Memory B cell (primary cell): ENCODE results near the gene MRGPRD.
"Not testable (repeated sequence)": the region's sequence is repeated elsewhere in the genome, so short reads cannot be mapped to it uniquely, and the experiment has no call there.

Source experiments
- ATAC-seq: fragments of 150-1000 bp; cut with Tn5 transposase; 2 replicates; pipeline ENCODE4 v1.10.0; 2021; ENCODE audit warnings: low read depth, mild to moderate bottlenecking, moderate library complexity
- DNase-seq, 2 donors: peaks; one replicate each; pipeline ENCODE4 v3.0.0; 2022; ENCODE audit warnings: low spot score in 2 of 2
- H3K27ac Mint-ChIP-seq: one replicate; pipeline ENCODE4 v1.8.0; 2022; ENCODE audit warnings: mild to moderate bottlenecking, moderate library complexity, mixed read lengths
- H3K27me3 Mint-ChIP-seq: one replicate; pipeline ENCODE4 v1.8.0; 2022; ENCODE audit warnings: mixed read lengths
- H3K36me3 Mint-ChIP-seq: one replicate; pipeline ENCODE4 v1.8.0; 2022; ENCODE audit warnings: mild to moderate bottlenecking, mixed read lengths
- H3K4me1 Mint-ChIP-seq: one replicate; pipeline ENCODE4 v1.8.0; 2022; ENCODE audit warnings: mixed read lengths
- H3K4me3 Mint-ChIP-seq: one replicate; pipeline ENCODE4 v1.8.0; 2022; ENCODE audit warnings: mild to moderate bottlenecking, moderate library complexity, mixed read lengths
- H3K9me3 Mint-ChIP-seq: one replicate; pipeline ENCODE4 v1.8.0; 2022; ENCODE audit warnings: mixed read lengths

MRGPRD gene

GRCh38 chr11:68974421-68975194, 6.2 kb downstream of the MRGPRD start:
- no peak overlapping the region for H3K27ac Mint-ChIP-seq
- no peaks in the 10 kb centered on the region for H3K9me3 Mint-ChIP-seq
- no peak overlapping the region for H3K4me3 Mint-ChIP-seq
- H3K27me3 Mint-ChIP-seq: peaks cover 8% of the 10 kb centered on the region
- peaks cover 3% of the 10 kb centered on the region for H3K4me1 Mint-ChIP-seq
- no peaks in the 10 kb centered on the region for H3K36me3 Mint-ChIP-seq
- no peak for DNase-seq
- ATAC-seq: peak; percentile 29

GRCh38 chr11:68973706-68974105, 7.1 kb downstream of the MRGPRD start:
- not testable (repeated sequence) for ATAC-seq, DNase-seq, H3K4me1 Mint-ChIP-seq, H3K9me3 Mint-ChIP-seq, H3K36me3 Mint-ChIP-seq, H3K27me3 Mint-ChIP-seq, H3K27ac Mint-ChIP-seq, H3K4me3 Mint-ChIP-seq

GRCh38 chr11:68973219-68973618, 7.6 kb downstream of the MRGPRD start:
- no peak overlapping the region for H3K4me3 Mint-ChIP-seq
- peaks cover 4% of the 10 kb centered on the region for H3K27me3 Mint-ChIP-seq
- no peaks in the 10 kb centered on the region for H3K36me3 Mint-ChIP-seq
- peaks cover 3% of the 10 kb centered on the region for H3K4me1 Mint-ChIP-seq
- DNase-seq (no peak), ATAC-seq (no peak)
- H3K27ac Mint-ChIP-seq: no peak overlapping the region
- no peaks in the 10 kb centered on the region for H3K9me3 Mint-ChIP-seq

- ATAC-seq (no peak), DNase-seq (no peak)
- H3K9me3 Mint-ChIP-seq: no peaks in the 10 kb centered on the region
- no peaks in the 10 kb centered on the region for H3K36me3 Mint-ChIP-seq
- H3K27me3 Mint-ChIP-seq: peaks cover 4% of the 10 kb centered on the region
- H3K4me3 Mint-ChIP-seq: no peak overlapping the region
- no peak overlapping the region for H3K27ac Mint-ChIP-seq
- H3K4me1 Mint-ChIP-seq: peaks cover 3% of the 10 kb centered on the region
These were observed 9.7 kb downstream of the MRGPRD start for GRCh38 chr11:68970921-68971636.

- Mint-ChIP-seq H3K4me3 (no peak overlapping the region), H3K27ac (no peak overlapping the region), H3K27me3 (peaks cover 4% of the 10 kb centered on the region), H3K36me3 (no peaks in the 10 kb centered on the region), H3K9me3 (no peaks in the 10 kb centered on the region), H3K4me1 (no peaks in the 10 kb centered on the region)
- no peak for ATAC-seq
- DNase-seq: no peak
These were observed 11.4 kb downstream of the MRGPRD start for GRCh38 chr11:68969386-68969785.

GRCh38 chr11:68968306-68969250, 12.2 kb downstream of the MRGPRD start:
- Mint-ChIP-seq H3K27ac (no peak overlapping the region), H3K9me3 (no peaks in the 10 kb centered on the region), H3K4me3 (no peak overlapping the region), H3K36me3 (no peaks in the 10 kb centered on the region), H3K4me1 (no peaks in the 10 kb centered on the region), H3K27me3 (peaks cover 4% of the 10 kb centered on the region)
- ATAC-seq (no peak), DNase-seq (no peak)

- DNase-seq (no peak), ATAC-seq (no peak)
- Mint-ChIP-seq H3K27ac (no peak overlapping the region), H3K4me3 (no peak overlapping the region), H3K9me3 (no peaks in the 10 kb centered on the region), H3K4me1 (no peaks in the 10 kb centered on the region), H3K36me3 (no peaks in the 10 kb centered on the region), H3K27me3 (peaks cover 4% of the 10 kb centered on the region)
These were observed 13.6 kb downstream of the MRGPRD start for GRCh38 chr11:68966894-68967780.

- ATAC-seq: no peak
- Mint-ChIP-seq H3K36me3 (no peaks in the 10 kb centered on the region), H3K4me3 (no peak overlapping the region), H3K9me3 (no peaks in the 10 kb centered on the region), H3K4me1 (no peaks in the 10 kb centered on the region), H3K27me3 (peaks cover 6% of the 10 kb centered on the region), H3K27ac (no peak overlapping the region)
- DNase-seq: no peak
These were observed 14.6 kb downstream of the MRGPRD start for GRCh38 chr11:68965901-68966853.

GRCh38 chr11:68963779-68964178, 17.0 kb downstream of the MRGPRD start:
- H3K36me3 Mint-ChIP-seq: no peaks in the 10 kb centered on the region
- ATAC-seq: no peak
- H3K4me1 Mint-ChIP-seq: no peaks in the 10 kb centered on the region
- DNase-seq: no peak
- peaks cover 10% of the 10 kb centered on the region for H3K27me3 Mint-ChIP-seq
- no peaks in the 10 kb centered on the region for H3K9me3 Mint-ChIP-seq
- H3K27ac Mint-ChIP-seq: no peak overlapping the region
- H3K4me3 Mint-ChIP-seq: no peak overlapping the region

GRCh38 chr11:68962527-68963250, 18.1 kb downstream of the MRGPRD start:
- DNase-seq: no peak
- peak; percentile 79 for ATAC-seq
- H3K36me3 Mint-ChIP-seq: no peaks in the 10 kb centered on the region
- no peak overlapping the region for H3K4me3 Mint-ChIP-seq
- H3K27me3 Mint-ChIP-seq: peaks cover 7% of the 10 kb centered on the region
- H3K9me3 Mint-ChIP-seq: peaks cover 1% of the 10 kb centered on the region
- H3K27ac Mint-ChIP-seq: no peak overlapping the region
- no peaks in the 10 kb centered on the region for H3K4me1 Mint-ChIP-seq

- no peaks in the 10 kb centered on the region for H3K4me1 Mint-ChIP-seq
- H3K36me3 Mint-ChIP-seq: no peaks in the 10 kb centered on the region
- ATAC-seq (no peak), DNase-seq (no peak)
- no peak overlapping the region for H3K4me3 Mint-ChIP-seq
- H3K27me3 Mint-ChIP-seq: peaks cover 12% of the 10 kb centered on the region
- H3K27ac Mint-ChIP-seq: no peak overlapping the region
- peaks cover 1% of the 10 kb centered on the region for H3K9me3 Mint-ChIP-seq
These were observed 19.5 kb downstream of the MRGPRD start for GRCh38 chr11:68961245-68961644.
